Hippocampal formation (tissue), 2 donors: Measurements from ENCODE around the gene FUNDC1.

Experiments
- DNase-seq, 2 donors: peaks; one replicate each; lab custom pipeline; 2025; lab: John Stamatoyannopoulos, UW

The FUNDC1 gene

DNA sequence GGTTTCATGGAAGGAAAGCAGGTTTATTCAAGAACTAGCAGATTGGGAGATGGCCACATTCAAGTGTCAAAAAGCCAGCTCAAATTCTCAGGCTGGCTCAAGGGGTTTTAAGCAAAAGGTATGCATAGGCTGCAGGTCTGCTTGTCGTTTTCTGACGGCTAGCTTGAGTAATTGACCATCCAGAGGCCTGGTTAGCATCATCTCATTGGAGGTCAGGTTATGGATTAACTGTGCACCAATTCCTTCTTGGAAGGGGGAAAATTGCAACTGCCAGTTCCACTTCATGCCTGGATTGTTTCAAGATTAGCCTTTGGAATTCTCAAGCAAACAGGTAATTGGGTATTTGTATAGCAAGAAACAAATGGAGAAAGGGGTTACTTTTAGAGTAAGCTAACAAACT, 62.1 kb downstream of the FUNDC1 start:
- DNase-seq = no peak

DNA sequence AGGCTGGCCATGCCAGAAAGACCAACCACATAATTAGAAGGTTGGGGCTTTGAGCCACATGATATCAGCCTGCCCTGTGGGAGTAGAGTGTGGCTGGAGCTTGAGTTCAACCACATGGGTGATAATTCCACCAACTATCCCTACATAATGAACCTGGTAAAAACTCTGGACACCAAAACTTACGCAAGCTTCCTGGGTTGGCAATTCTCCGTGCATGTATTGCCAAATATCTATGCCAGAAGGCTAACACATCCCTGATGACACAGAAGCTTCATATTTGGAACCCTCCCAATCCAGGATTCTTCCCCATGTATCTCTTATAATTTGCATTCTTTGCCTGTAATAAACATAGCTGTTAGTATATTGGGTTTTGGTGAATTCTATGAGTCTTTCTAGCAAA, 68.2 kb downstream of the FUNDC1 start:
- no peak for DNase-seq
